Measurements from ENCODE around the gene MRPS15. TPM values are rescaled to one million over a fixed set of nuclear protein-coding genes. Genes with fewer than 3 reads are reported as not detected.

The MRPS15 gene
- total and polyA plus RNA-seq, 12 donors, result 86.1 to 505 (median 108) TPM

GRCh38 chr1:36438715-36439114, 25.5 kb downstream of the MRPS15 start:
- Histone ChIP-seq H3K4me1 (no peaks in the 10 kb centered on the region), H3K9me3 (no peaks in the 10 kb centered on the region), H3K27ac (no peak overlapping the region), H3K4me3 (no peak overlapping the region), H3K27me3 (no peaks in the 10 kb centered on the region), H3K36me3 (peaks cover 0 to 44% (median 9%) of the 10 kb centered on the region in 9 donors)
- TF ChIP-seq CTCF (IDR thresholded peaks at IDR 0.05), result no peak
- ATAC-seq (no peak), DNase-seq (no peak)
- intact Hi-C loops (cut with DNase I), result no loop called here
- 91 to 92% methylated on average over 4 of the region's 4 CpGs for WGBS, 2 donors

GRCh38 chr1:36436821-36437220, 27.4 kb downstream of the MRPS15 start:
- H3K4me3 ChIP-seq, result no peak overlapping the region
- intact Hi-C loops (cut with DNase I), result no loop called here
- no peaks in the 10 kb centered on the region for H3K9me3 ChIP-seq
- 85 to 90% methylated on average over 1 of the region's 1 CpG for WGBS, 2 donors
- no peak overlapping the region for H3K27ac ChIP-seq
- H3K4me1 ChIP-seq, result peaks cover 0 to 4% (median 0%) of the 10 kb centered on the region in 9 donors
- no peak for TF ChIP-seq CTCF (IDR thresholded peaks at IDR 0.05)
- DNase-seq (no peak), ATAC-seq (no peak)
- peaks cover 0 to 44% (median 9%) of the 10 kb centered on the region in 9 donors for H3K36me3 ChIP-seq
- no peaks in the 10 kb centered on the region for H3K27me3 ChIP-seq

- no peaks in the 10 kb centered on the region for H3K9me3 ChIP-seq
- H3K27me3 ChIP-seq, result no peaks in the 10 kb centered on the region
- DNase-seq (no peak), ATAC-seq (no peak)
- no peak for TF ChIP-seq CTCF (IDR thresholded peaks at IDR 0.05)
- peaks cover 0 to 47% (median 22%) of the 10 kb centered on the region in 9 donors for H3K36me3 ChIP-seq
- H3K27ac ChIP-seq, result peak overlapping the region in 1 of 10 donors; percentile 17
- intact Hi-C loops (cut with DNase I), result no loop called here
- peaks cover 0 to 4% (median 0%) of the 10 kb centered on the region in 9 donors for H3K4me1 ChIP-seq
- WGBS, 2 donors, result 39 to 52% methylated on average over 1 of the region's 1 CpG
- H3K4me3 ChIP-seq, result no peak overlapping the region
Measured at GRCh38 chr1:36433102-36433501, 31.1 kb downstream of the MRPS15 start.

GRCh38 chr1:36432616-36433015, 31.6 kb downstream of the MRPS15 start:
- Histone ChIP-seq H3K36me3 (peaks cover 0 to 46% (median 22%) of the 10 kb centered on the region in 9 donors), H3K4me1 (peaks cover 0 to 4% (median 0%) of the 10 kb centered on the region in 9 donors), H3K27me3 (no peaks in the 10 kb centered on the region), H3K4me3 (no peak overlapping the region), H3K9me3 (no peaks in the 10 kb centered on the region), H3K27ac (peak overlapping the region in 2 of 10 donors; percentile 4 to 17)
- WGBS, 2 donors, result 57 to 63% methylated on average over 4 of the region's 4 CpGs
- DNase-seq, result no peak
- intact Hi-C loops (cut with DNase I), result no loop called here
- TF ChIP-seq CTCF (IDR thresholded peaks at IDR 0.05), result no peak
- no peak for ATAC-seq

Data from heart right ventricle (tissue), 16 donors.